Right lobe of liver (tissue), 6 donors: ENCODE data around the gene TP53RK. TPM values are rescaled to one million over a fixed set of nuclear protein-coding genes. Genes with fewer than 3 reads are reported as not detected.

Experiments used
- ATAC-seq, 4 donors: fragments of 200-7000 bp; cut with Tn5 transposase; one replicate each; pipeline ENCODE4 v1.9.1; 2020; ENCODE audit warnings: mild to moderate bottlenecking in 4 of 4, moderate library complexity in 4 of 4
- DNase-seq, 3 donors: peaks; one replicate each; pipeline ENCODE4 v3.0.0-alpha.2; 2020
- H3K27ac ChIP-seq, 3 donors: fragments of 200-600 bp; one replicate each; pipeline ENCODE4 v1.8.0; 2022
- H3K27me3 ChIP-seq, 2 donors: fragments of 200-600 bp; one replicate each; pipeline ENCODE4 v1.8.0; 2022
- H3K36me3 ChIP-seq, 4 donors: fragments of 200-600 bp; sonication (generic) in 1 of 4; one replicate each; pipeline versions ENCODE4 v1.5.1 to v1.8.0; 2017 to 2022; ENCODE audit warnings: control low read depth in 1 of 4
- H3K4me1 ChIP-seq, 4 donors: fragments of 200-600 bp; sonication (generic) in 1 of 4; one replicate each; pipeline versions ENCODE4 v1.5.1 to v1.8.0; 2017 to 2022; ENCODE audit warnings: control low read depth in 1 of 4
- H3K4me3 ChIP-seq, 3 donors: fragments of 200-600 bp; one replicate each; pipeline ENCODE4 v1.8.0; 2022
- H3K9me3 ChIP-seq, 4 donors: fragments of 200-600 bp; sonication (generic) in 1 of 4; one replicate each; pipeline versions ENCODE4 v1.5.1 to v1.8.0; 2017 to 2022; ENCODE audit warnings: control low read depth in 1 of 4
- CTCF ChIP-seq, 4 donors: fragments of 200-600 bp in 3 of 4; fragments of 450-650 bp in 1 of 4; IDR thresholded peaks; one replicate each; pipeline versions ENCODE4 v1.5.1 to v1.8.0; 2016 to 2022; ENCODE audit warnings: antibody characterized with exemption in 4 of 4, mild to moderate bottlenecking in 2 of 4
- POLR2A ChIP-seq: fragments of 450-650 bp; IDR thresholded peaks from one replicate; pipeline ENCODE4 v1.6.1; 2017; ENCODE audit warnings: antibody characterized with exemption, mild to moderate bottlenecking
- WGBS: methylation state at CpG from one replicate; pipeline ENCODE4 v1.1.6; 2018; ENCODE audit warnings: low coverage, low lambda C conversion rate; ENCODE audit not compliant: insufficient coverage; ENCODE audit errors: missing lambda C conversion rate; 5-methylcytosine and 5-hydroxymethylcytosine counted together
- intact Hi-C, 2 donors: fragments of 100-400 bp; cut with DNase I; formaldehyde crosslinking; loops; one replicate each; pipeline versions ENCODE4 v1.11.2 to v1.14.1; 2022
- total RNA-seq, 6 experiments: library from RNA; depleted of rRNA in 2 of 6; stranded (reverse); fragments of >200 nt in 2 of 6; fragmentation: NEBNext Ultra II Directional in 3 of 6; extraction: Animal tissue kit (Norgen Biotek cat#: 25700) in 3 of 6; gene quantifications; one replicate each; pipeline versions ENCODE4 v1.1.0 to v1.2.4, GENCODE V29; 2016 to 2023
- donor health status: DM: no; HTN: yes; CAD: no.
- donor health status: DM: no; HTN: no; CAD: no.
- donor health status: DM: no; HTN: no; CAD: no.
- donor health status: DM: no; HTN: yes; CAD: no.
- donor health status: DM: no; HTN: yes; CAD: no.

The TP53RK gene
- total RNA-seq, 6 experiments from 2014 or later, result 3.1 to 10.0 (median 5.2) TPM

- Histone ChIP-seq H3K4me3 (no peak overlapping the region), H3K27me3 (no peaks in the 10 kb centered on the region), H3K9me3 (no peaks in the 10 kb centered on the region), H3K36me3 (no peaks in the 10 kb centered on the region), H3K27ac (no peak overlapping the region), H3K4me1 (no peaks in the 10 kb centered on the region)
- TF ChIP-seq POLR2A (no peak), CTCF (IDR thresholded peaks at IDR 0.05) (no peak)
- ATAC-seq (no peak), DNase-seq (no peak)
- intact Hi-C loops, result no loop called here
- WGBS, result 60% methylated on average over 1 of the region's 3 CpGs
Measured at GRCh38 chr20:46649650-46649949, 39.6 kb downstream of the TP53RK start.

- H3K4me1 ChIP-seq, result no peaks in the 10 kb centered on the region
- no peaks in the 10 kb centered on the region for H3K27me3 ChIP-seq
- H3K36me3 ChIP-seq, result no peaks in the 10 kb centered on the region
- H3K9me3 ChIP-seq, result no peaks in the 10 kb centered on the region
- intact Hi-C loops, result no loop called here
- 66% methylated on average over 8 of the region's 8 CpGs for WGBS
- H3K4me3 ChIP-seq, result no peak overlapping the region
- peak in 1 of 4 donors; percentile 12 for ATAC-seq
- DNase-seq, result no peak
- TF ChIP-seq CTCF (IDR thresholded peaks at IDR 0.05) (no peak), POLR2A (no peak)
- no peak overlapping the region for H3K27ac ChIP-seq
Measured at GRCh38 chr20:46648903-46649649, 40.2 kb downstream of the TP53RK start.

- Histone ChIP-seq H3K27ac (no peak overlapping the region), H3K36me3 (no peaks in the 10 kb centered on the region), H3K9me3 (no peaks in the 10 kb centered on the region), H3K4me3 (no peak overlapping the region), H3K27me3 (no peaks in the 10 kb centered on the region), H3K4me1 (peaks cover 0 to 3% (median 1%) of the 10 kb centered on the region in 4 donors)
- ATAC-seq (no peak), DNase-seq (no peak)
- intact Hi-C loops, result no loop called here
- WGBS, result 44% methylated on average over 2 of the region's 4 CpGs
- TF ChIP-seq POLR2A (no peak), CTCF (IDR thresholded peaks at IDR 0.05) (no peak)
Measured at GRCh38 chr20:46647469-46647868, 41.8 kb downstream of the TP53RK start.

GRCh38 chr20:46646659-46647380, 42.4 kb downstream of the TP53RK start:
- intact Hi-C loops, result no loop called here
- no peaks in the 10 kb centered on the region for H3K9me3 ChIP-seq
- ATAC-seq, result no peak
- no peak for DNase-seq
- peaks cover 0 to 9% (median 3%) of the 10 kb centered on the region in 4 donors for H3K4me1 ChIP-seq
- WGBS, result 92% methylated on average over 2 of the region's 3 CpGs
- H3K4me3 ChIP-seq, result no peak overlapping the region
- H3K27ac ChIP-seq, result no peak overlapping the region
- no peaks in the 10 kb centered on the region for H3K27me3 ChIP-seq
- H3K36me3 ChIP-seq, result no peaks in the 10 kb centered on the region
- no peak for TF ChIP-seq POLR2A
- TF ChIP-seq CTCF (IDR thresholded peaks at IDR 0.05), result no peak
